Coronary artery (tissue), 2 donors: Measurements from ENCODE around the gene ATP11A.

ENCODE experiments used
- DNase-seq: peaks from one replicate; pipeline ENCODE4 v3.0.0-alpha.2; 2017; ENCODE audit warnings: low spot score
- H3K27ac ChIP-seq, 2 donors: fragments of 200-600 bp; sonication (generic); one replicate each; pipeline ENCODE4 v1.5.1; 2016 to 2019
- H3K4me3 ChIP-seq: fragments of 200-600 bp; sonication (generic); 2 replicates; pipeline ENCODE4 v1.5.1; 2016; ENCODE audit warnings: mild to moderate bottlenecking, moderate library complexity
- CTCF ChIP-seq: fragments of 200-600 bp; sonication (generic); IDR thresholded peaks from one replicate; pipeline ENCODE4 v1.5.1; 2019; ENCODE audit warnings: antibody characterized with exemption

The ATP11A gene

DNA sequence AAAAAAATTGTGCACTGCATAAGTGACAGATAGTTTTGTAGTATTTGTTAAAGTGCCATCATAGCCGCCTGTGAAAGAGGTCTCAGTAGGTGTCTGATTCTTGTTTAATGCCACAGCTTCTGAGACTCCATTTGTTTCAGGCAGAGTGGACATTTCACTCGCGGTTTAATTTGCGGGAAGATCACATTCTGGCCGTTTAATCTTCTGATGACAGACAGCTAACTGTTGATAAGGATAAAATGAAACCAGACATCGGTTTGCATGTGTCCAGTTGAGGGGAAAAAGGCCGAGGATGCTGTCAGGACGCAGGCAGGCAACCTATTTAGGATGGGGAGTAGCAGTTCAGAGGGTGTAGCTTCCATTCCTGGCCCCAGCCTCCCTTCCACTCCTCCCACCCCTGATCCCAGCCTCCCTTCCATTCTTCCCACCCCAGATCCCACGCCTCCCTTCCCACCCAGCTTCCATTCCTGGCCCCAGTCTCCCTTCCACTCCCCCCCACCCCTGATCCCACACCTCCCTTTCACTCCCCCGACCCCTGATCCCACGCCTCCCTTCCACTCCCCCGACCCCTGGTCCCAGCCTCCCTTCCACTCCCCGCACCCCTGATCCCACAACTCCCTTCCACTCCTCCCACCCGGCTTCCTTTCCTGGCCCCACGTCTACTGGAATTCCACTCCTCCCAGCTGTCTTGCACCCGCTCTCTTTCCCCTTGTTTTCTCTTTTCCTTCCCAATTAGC, 23.8 kb downstream of the ATP11A start:
- Histone ChIP-seq H3K27ac (no peak overlapping the region), H3K4me3 (no peak overlapping the region)
- TF ChIP-seq CTCF = no peak
- DNase-seq = no peak

GRCh38 chr13:112714376-112715174, 24.7 kb downstream of the ATP11A start:
- TF ChIP-seq CTCF = no peak
- DNase-seq = no peak
- H3K27ac ChIP-seq = no peak overlapping the region

GRCh38 chr13:112715210-112715609, 25.4 kb downstream of the ATP11A start:
- Histone ChIP-seq H3K4me3 (no peak overlapping the region), H3K27ac (no peak overlapping the region)
- no peak for DNase-seq
- TF ChIP-seq CTCF = no peak

More at GRCh38 chr13:112714376-112715174, 24.7 kb downstream of the ATP11A start:
- H3K4me3 ChIP-seq = no peak overlapping the region

DNA sequence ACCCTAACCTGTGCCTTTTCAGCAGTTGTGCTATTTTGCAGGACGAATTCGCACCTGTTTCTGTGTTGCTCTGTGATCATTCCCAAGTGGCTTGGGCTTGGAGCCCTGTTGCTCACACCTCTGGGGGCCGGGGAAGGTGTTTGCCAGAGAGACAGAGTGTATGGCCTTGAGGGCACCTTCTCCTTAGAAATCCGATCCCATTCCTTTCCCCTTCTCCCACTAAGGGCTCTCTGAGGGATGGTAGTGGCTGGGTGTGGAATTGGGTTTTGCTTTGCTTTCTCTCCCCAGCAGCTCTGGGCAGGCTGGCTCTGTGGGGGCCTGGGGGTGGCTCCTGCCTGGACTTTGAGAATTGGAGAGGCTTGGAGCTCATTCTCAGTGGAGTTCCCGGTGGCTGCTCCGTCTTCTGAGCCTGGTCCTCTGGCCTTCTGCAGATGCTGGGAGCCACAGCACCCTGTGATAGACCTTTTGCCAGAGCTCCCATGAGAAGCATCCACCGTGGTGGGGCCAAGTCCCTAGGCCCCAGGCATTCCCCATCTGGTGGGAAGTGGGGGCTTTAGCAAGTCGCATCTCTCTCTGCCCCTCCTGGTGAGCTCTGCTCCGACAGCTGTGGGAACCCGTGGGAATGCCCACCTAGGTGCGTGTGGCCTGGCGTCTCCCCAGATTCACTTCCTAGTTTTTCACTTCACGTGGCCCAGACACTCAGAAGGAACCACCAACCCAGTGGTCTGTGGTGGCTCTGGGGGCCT, 26.1 kb downstream of the ATP11A start:
- DNase-seq = no peak
- H3K4me3 ChIP-seq = no peak overlapping the region
- no peak for TF ChIP-seq CTCF
- no peak overlapping the region for H3K27ac ChIP-seq

DNA sequence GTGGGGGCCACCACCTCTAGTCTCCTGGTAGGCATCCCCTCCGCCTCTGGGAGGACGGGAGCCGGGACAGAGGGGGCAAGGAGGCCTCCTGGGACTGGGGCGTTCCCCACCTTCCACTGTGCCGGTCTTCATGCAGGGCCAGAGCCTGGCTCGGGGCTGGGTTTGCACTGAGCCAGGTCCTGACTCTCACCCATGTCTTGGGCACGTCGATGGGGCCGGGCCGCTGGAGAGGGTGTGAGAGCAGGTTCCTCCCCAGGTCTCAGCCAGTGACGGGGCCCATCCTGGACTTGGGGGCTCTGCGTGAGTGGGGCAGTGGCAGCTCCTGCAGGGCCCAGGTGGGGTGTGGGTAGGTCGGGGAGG, 26.6 kb downstream of the ATP11A start:
- no peak for DNase-seq
- Histone ChIP-seq H3K27ac (no peak overlapping the region), H3K4me3 (no peak overlapping the region)
- no peak for TF ChIP-seq CTCF

DNA sequence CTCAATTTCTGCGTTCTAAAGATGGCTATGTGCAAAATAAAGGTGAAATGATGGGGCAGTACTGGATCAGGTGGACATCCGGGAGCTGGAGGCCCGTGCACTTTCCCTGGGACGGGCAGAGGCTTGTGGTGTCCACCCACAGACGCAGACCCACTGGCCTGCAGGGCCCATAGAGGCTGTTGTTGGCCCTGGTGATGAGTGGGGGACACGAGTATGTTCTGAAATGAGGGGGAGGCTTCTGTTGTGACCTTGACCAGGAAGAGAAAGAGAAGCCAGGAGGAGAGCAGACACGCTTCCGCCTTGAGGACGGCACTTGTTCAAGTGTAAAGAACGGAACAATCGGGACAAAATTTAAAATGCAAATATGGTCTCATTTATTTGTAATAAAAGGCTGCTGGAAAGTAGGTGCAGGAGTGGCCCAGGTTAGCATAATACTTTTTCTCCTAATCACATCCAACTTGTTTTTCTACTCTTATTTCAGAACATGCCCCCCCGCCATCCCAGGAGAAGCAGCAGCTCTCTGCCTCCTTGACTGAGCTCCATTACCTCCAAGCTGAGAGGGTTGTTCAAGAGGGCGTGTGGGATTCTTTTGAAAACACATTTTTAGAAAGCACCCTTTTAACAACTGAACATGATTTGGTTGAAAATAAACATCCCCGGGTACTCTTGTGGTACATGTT, 27.1 kb downstream of the ATP11A start:
- Histone ChIP-seq H3K4me3 (no peak overlapping the region), H3K27ac (no peak overlapping the region)
- no peak for TF ChIP-seq CTCF
- no peak for DNase-seq
